HCT116 (cell line): Measurements from ENCODE around the gene LIG4.

Source experiments
- CTCF ChIP-seq, 3 experiments: fragments of 200-600 bp in 1 of 3; sonication (generic) in 1 of 3; IDR thresholded peaks in 2 of 3; conservative IDR thresholded peaks in 1 of 3; 2 replicates each; pipeline ENCODE4 v1.5.1; 2012 to 2017; ENCODE audit warnings: low read depth in 2 of 3, low read length in 2 of 3, antibody characterized with exemption in 1 of 3, borderline replicate concordance in 1 of 3, control low read depth in 1 of 3, mild to moderate bottlenecking in 1 of 3, mixed read lengths in 1 of 3, mixed run types in 1 of 3, moderate library complexity in 1 of 3; ENCODE audit not compliant: insufficient read depth in 1 of 3
- POLR2A ChIP-seq: IDR thresholded peaks from 2 replicates; pipeline ENCODE4 v1.7.0; 2011; ENCODE audit warnings: borderline replicate concordance; ENCODE audit not compliant: insufficient read depth, insufficient read length; ENCODE audit errors: extremely low read depth
- YY1 ChIP-seq: IDR thresholded peaks from 2 replicates; pipeline ENCODE4 v1.6.1; 2011; ENCODE audit warnings: low read length, low read depth, moderate library complexity, mild to moderate bottlenecking; ENCODE audit not compliant: insufficient replicate concordance; ENCODE audit errors: extremely low read depth

- TF ChIP-seq POLR2A: no peak
- no peak for TF ChIP-seq YY1
- no peak for TF ChIP-seq CTCF (IDR thresholded peaks at IDR 0.05 in 2 of 3, conservative IDR thresholded peaks at IDR 0.05 in 1 of 3; ENCODE audit: borderline replicate concordance in 1 of 3, insufficient read depth in 1 of 3, low read depth in 2 of 3, low read length in 2 of 3)
These were observed 46.4 kb downstream of the LIG4 start for GRCh38 chr13:108168929-108169328.
